GM12801 (cell line): Measurements from ENCODE around the gene SPATA13.

Experiments used
- TF ChIP-seq, protein P1 (sequence below): IDR thresholded peaks from one replicate; pipeline ENCODE4 v1.5.1; 2011; ENCODE audit warnings: control low read depth; ENCODE audit not compliant: insufficient read length; ENCODE audit errors: extremely low read depth

The SPATA13 gene

DNA sequence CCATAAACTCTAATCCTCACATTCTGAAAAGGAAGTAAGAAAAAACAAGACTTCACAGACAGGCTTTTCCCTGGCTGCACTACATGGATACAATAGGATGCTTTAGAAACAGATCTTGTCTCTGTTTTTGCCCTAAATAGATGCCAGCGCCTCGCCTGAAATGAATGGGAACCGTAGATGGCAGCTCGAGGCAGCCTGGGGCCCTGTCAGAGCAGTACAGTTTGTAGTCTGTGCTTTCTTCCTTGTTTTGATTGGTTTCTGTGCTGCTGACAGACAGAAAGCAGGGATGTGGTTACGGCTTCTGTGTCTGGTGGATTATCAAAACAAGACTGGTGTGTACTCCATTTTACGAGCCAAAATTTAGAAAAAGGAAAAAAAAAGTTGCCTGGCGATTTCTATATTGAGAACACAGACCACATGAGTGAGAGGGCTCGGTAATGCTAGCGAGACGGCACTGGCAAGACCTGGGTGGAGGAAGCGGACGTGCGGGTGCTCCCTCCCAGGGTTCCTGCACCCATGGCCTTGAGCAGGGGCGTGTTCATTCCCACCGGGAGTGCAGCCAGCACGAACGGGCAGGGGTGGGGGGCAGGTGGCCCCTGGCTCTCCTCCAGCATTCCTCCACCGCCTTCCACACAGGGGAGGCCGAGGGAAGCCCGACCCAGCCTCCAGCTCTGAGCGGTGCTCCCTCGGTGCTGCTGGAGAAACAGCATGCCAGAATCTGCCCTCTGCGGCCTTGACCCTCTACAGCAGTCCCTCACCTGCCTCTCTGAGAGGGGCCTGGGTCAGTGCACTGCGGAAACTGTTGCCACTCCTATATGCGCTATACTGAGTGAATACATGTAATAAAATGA lies 111.3 kb downstream of the SPATA13 start:
- TF ChIP-seq, protein P1, sequence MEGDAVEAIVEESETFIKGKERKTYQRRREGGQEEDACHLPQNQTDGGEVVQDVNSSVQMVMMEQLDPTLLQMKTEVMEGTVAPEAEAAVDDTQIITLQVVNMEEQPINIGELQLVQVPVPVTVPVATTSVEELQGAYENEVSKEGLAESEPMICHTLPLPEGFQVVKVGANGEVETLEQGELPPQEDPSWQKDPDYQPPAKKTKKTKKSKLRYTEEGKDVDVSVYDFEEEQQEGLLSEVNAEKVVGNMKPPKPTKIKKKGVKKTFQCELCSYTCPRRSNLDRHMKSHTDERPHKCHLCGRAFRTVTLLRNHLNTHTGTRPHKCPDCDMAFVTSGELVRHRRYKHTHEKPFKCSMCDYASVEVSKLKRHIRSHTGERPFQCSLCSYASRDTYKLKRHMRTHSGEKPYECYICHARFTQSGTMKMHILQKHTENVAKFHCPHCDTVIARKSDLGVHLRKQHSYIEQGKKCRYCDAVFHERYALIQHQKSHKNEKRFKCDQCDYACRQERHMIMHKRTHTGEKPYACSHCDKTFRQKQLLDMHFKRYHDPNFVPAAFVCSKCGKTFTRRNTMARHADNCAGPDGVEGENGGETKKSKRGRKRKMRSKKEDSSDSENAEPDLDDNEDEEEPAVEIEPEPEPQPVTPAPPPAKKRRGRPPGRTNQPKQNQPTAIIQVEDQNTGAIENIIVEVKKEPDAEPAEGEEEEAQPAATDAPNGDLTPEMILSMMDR = no peak

DNA sequence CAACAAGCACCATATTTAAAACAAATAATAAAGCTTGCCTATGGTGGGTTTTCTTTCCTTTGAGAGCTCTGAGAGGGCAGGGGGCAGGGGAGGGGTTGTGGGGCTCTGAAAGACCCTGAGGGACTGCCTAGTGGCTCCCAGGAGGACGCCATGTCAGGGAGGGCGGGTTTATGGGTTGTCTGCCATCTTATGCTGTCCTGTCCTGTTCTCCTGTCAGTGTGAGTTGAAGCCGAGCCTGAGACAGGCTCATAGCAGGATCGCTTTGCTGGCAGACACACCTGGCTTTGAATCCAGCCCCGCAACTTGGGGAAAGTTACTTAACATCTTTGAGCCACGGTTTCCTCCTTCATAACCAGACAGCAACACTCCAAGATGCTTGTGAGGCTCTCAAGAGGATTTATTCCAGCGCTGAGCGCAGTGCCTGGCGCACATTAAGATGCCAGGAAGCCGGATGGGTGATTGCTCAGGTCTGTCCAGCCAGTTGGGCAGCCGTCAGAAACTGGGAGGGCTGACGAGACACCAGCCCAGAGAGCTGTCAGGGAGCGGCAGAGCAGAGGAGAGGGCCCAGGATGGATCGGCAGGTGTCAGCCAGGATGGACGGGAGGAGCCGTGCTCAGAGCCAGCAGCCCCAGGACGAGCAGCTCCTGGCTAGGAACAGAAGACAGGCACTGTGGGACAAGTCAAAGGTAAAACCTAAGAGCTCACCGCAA lies 112.1 kb downstream of the SPATA13 start:
- TF ChIP-seq, protein P1 = no peak

DNA sequence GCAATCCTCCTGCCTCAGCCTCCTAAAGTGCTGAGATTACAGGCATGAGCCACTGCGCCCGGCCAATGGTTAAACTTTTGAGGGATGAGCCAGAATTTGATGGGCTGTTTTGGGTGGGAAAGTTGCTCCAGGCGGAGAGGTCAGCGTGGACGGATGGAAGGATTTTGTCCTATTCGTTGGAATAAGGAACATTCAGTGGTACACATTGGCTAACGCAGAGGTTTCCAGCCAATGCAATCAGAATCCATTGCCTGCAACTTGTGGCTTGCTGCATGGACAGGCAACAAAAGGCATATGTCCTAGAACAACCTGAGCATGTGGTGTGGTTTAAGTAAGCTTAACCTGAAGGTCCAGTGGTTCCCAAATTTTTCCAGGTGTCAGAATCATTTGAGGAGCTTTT lies 113.4 kb downstream of the SPATA13 start:
- TF ChIP-seq, protein P1 = no peak

DNA sequence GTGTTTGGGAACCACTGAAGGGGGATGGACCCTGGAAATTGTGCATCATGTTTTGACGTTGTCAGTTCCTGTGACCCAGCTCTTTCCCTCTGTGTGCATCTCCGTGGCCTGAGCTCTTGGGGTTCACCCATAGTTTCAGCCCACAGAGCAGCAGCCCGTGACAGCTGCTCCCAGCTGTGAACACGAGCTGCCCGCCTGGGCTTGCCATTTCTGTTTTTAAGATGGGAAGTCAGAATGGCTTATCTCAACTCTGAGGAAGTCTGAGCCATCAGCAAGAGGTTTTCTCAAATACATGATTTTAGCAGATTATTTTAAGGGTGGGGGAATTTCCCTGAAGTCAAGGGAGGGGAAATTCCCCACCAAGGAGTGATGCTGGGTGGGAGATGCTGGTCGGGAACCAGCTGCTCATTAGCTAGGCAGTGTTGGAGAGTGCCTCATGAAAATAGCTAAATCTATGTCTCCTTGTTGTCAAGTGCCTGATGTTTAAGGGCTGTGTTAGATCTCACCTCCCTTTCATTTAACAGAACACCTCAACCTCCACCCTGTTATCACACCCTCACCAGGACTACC lies 114.0 kb downstream of the SPATA13 start:
- TF ChIP-seq, protein P1 = no peak

DNA sequence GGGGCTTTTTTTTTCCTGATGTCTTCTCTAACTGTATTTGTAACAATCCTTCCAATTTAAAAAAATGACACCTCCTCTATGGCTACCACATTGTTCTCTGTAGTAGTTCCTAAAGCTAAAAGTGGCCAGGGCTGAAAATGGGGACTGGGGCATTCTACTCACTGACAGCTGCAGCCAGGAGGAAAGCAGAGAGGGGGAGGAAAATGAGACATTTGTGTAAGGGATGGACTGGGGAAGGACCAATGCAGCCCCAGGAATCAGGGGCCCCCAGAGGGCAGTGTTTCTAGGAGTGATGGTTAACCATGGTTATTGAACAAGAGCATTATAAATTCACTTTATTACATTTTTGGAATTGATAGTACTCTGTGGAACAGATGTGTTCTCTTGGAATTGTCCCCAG lies 114.5 kb downstream of the SPATA13 start:
- TF ChIP-seq, protein P1 = no peak

DNA sequence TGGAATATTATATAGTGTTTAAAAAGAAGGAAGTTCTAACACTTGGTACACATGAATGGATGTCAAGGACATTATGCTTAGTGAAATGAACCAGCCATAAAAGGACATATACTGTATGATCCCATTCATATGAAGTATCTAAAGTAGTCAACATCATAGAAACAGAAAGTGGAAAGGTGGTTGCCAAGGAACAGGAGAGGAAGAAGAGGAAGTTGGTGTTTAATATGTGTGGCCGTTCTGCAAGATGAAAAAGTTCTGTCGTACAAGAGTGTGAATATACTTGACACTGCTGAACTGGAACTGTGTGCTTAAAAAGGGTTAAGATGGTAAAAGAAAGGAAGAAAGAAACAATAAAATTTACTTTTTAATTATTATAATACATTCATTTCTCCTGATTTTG lies 115.8 kb downstream of the SPATA13 start:
- TF ChIP-seq, protein P1 = no peak

DNA sequence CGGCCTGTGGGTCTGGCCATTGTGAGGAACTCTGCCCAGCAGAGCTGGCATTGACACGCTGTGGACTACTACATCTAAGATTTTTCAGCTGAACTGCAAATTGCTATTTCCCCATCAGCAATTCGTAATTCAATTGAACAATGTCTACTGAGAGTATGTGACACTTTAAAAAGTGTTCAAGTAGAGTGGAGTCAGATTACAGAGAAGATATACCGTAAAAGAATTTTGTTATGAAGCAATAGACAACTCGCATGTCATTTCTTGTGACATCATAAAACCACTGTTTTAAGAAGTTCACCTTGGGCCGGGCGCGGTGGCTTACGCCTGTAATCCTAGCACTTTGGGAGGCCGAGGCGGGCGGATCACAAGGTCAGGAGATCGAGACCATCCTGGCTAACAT lies 116.3 kb downstream of the SPATA13 start:
- TF ChIP-seq, protein P1 = no peak
